GM21786 (cell line): ENCODE measurements around the gene MBOAT1.
A peak's percentile ranks its signal among the peaks of the same experiment; 100 is the strongest.
"Not testable (repeated sequence)": the region's sequence is repeated elsewhere in the genome, so short reads cannot be mapped to it uniquely, and the experiment has no call there.

Experiments used
- ATAC-seq: cut with Tn5 transposase; IDR thresholded peaks from one replicate; pipeline ENCODE4 v1.9.1; 2021; ENCODE audit not compliant: unreplicated experiment

MBOAT1 gene

GRCh38 chr6:20173833-20174792 is 38.2 kb downstream of the MBOAT1 start:
- ATAC-seq, result peak; percentile 57

- ATAC-seq, result no peak
Observed at GRCh38 chr6:20172842-20173456, 39.3 kb downstream of the MBOAT1 start.

- ATAC-seq, result no peak
Observed at GRCh38 chr6:20170455-20171148, 41.7 kb downstream of the MBOAT1 start.

GRCh38 chr6:20169786-20170185 is 42.5 kb downstream of the MBOAT1 start:
- ATAC-seq, result no peak

- ATAC-seq, result no peak
Observed at GRCh38 chr6:20169119-20169557, 43.1 kb downstream of the MBOAT1 start.

- ATAC-seq, result no peak
Observed at GRCh38 chr6:20168690-20169089, 43.6 kb downstream of the MBOAT1 start.

GRCh38 chr6:20167601-20168000 is 44.7 kb downstream of the MBOAT1 start:
- ATAC-seq, result no peak

- ATAC-seq, result no peak
Observed at GRCh38 chr6:20166210-20166609, 46.1 kb downstream of the MBOAT1 start.

- ATAC-seq, result no peak
Observed at GRCh38 chr6:20162515-20162914, 49.8 kb downstream of the MBOAT1 start.

- no peak for ATAC-seq
Observed at GRCh38 chr6:20160541-20161283, 51.6 kb downstream of the MBOAT1 start.

GRCh38 chr6:20159781-20160540 is 52.3 kb downstream of the MBOAT1 start:
- no peak for ATAC-seq

- no peak for ATAC-seq
Observed at GRCh38 chr6:20159098-20159497, 53.2 kb downstream of the MBOAT1 start.

- no peak for ATAC-seq
Observed at GRCh38 chr6:20158676-20159075, 53.6 kb downstream of the MBOAT1 start.

- no peak for ATAC-seq
Observed at GRCh38 chr6:20156824-20157223, 55.4 kb downstream of the MBOAT1 start.

- no peak for ATAC-seq
Observed at GRCh38 chr6:20154753-20155152, 57.5 kb downstream of the MBOAT1 start.

- ATAC-seq, result no peak
Observed at GRCh38 chr6:20153194-20153593, 59.1 kb downstream of the MBOAT1 start.

GRCh38 chr6:20148433-20148832 is 63.8 kb downstream of the MBOAT1 start:
- no peak for ATAC-seq

GRCh38 chr6:20147469-20147868 is 64.8 kb downstream of the MBOAT1 start:
- no peak for ATAC-seq

- not testable (repeated sequence) for ATAC-seq
Observed at GRCh38 chr6:20146831-20147230, 65.4 kb downstream of the MBOAT1 start.

GRCh38 chr6:20146291-20146690 is 66.0 kb downstream of the MBOAT1 start:
- ATAC-seq, result no peak
